ENCODE data around the gene ATP12A.

Gene ATP12A

DNA sequence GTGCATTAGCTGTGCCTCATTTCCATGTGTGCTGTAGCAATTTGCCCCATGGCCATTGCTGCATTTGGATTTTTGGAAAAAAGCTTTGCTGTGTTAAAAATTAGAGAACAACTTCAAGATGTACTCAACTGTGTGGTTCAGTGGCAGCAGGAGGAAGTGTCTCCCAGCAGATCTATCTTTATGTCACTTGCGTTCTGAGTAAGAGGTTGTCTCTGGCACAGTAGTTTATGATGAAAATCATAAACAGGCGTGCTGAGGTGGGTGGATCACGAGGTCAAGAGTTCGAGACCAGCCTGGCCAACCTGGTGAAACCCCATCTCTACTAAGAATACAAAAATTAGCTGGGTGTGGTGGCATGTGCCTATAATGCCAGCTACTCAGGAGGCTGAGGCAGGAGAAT is 54.7 kb downstream of the ATP12A start:
- H3K27ac ChIP-seq = no peak overlapping the region
- no peaks in the 10 kb centered on the region for H3K27me3 ChIP-seq (ENCODE audit: control insufficient read depth, insufficient read depth, low read length)
- no peak overlapping the region for H3K4me2 ChIP-seq (ENCODE audit: low read length)
- TF ChIP-seq, protein P1, sequence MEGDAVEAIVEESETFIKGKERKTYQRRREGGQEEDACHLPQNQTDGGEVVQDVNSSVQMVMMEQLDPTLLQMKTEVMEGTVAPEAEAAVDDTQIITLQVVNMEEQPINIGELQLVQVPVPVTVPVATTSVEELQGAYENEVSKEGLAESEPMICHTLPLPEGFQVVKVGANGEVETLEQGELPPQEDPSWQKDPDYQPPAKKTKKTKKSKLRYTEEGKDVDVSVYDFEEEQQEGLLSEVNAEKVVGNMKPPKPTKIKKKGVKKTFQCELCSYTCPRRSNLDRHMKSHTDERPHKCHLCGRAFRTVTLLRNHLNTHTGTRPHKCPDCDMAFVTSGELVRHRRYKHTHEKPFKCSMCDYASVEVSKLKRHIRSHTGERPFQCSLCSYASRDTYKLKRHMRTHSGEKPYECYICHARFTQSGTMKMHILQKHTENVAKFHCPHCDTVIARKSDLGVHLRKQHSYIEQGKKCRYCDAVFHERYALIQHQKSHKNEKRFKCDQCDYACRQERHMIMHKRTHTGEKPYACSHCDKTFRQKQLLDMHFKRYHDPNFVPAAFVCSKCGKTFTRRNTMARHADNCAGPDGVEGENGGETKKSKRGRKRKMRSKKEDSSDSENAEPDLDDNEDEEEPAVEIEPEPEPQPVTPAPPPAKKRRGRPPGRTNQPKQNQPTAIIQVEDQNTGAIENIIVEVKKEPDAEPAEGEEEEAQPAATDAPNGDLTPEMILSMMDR (IDR thresholded peaks at IDR 0.05) = no peak
- no peak overlapping the region for H3K9ac ChIP-seq
- no peaks in the 10 kb centered on the region for H3K36me3 ChIP-seq (ENCODE audit: control insufficient read depth, insufficient read depth, low read length)
- no peaks in the 10 kb centered on the region for H3K79me2 ChIP-seq
- no peaks in the 10 kb centered on the region for H3K9me3 ChIP-seq (ENCODE audit: control insufficient read depth, low read length)
- no peaks in the 10 kb centered on the region for H3K4me1 ChIP-seq
- no peak overlapping the region for H3K4me3 ChIP-seq (ENCODE audit: low read depth, low read length)
- no peak overlapping the region for H2AFZ ChIP-seq

- Histone ChIP-seq H3K9ac (no peak overlapping the region), H3K79me2 (no peaks in the 10 kb centered on the region), H3K4me1 (no peaks in the 10 kb centered on the region), H2AFZ (no peak overlapping the region), H3K27me3 (ENCODE audit: control insufficient read depth, insufficient read depth, low read length) (no peaks in the 10 kb centered on the region), H3K9me3 (ENCODE audit: control insufficient read depth, low read length) (no peaks in the 10 kb centered on the region), H3K36me3 (ENCODE audit: control insufficient read depth, insufficient read depth, low read length) (no peaks in the 10 kb centered on the region), H3K4me2 (ENCODE audit: low read length) (no peak overlapping the region), H3K4me3 (ENCODE audit: low read depth, low read length) (no peak overlapping the region), H3K27ac (no peak overlapping the region)
- TF ChIP-seq, protein P1 (IDR thresholded peaks at IDR 0.05) = no peak
These were observed 56.8 kb downstream of the ATP12A start for GRCh38 chr13:24737042-24737441.

- H3K27ac ChIP-seq = no peak overlapping the region
- no peak overlapping the region for H3K4me3 ChIP-seq (ENCODE audit: low read depth, low read length)
- no peaks in the 10 kb centered on the region for H3K9me3 ChIP-seq (ENCODE audit: control insufficient read depth, low read length)
- H3K27me3 ChIP-seq (ENCODE audit: control insufficient read depth, insufficient read depth, low read length) = no peaks in the 10 kb centered on the region
- H3K4me1 ChIP-seq = no peaks in the 10 kb centered on the region
- H3K79me2 ChIP-seq = no peaks in the 10 kb centered on the region
- no peak overlapping the region for H2AFZ ChIP-seq
- no peak overlapping the region for H3K9ac ChIP-seq
- H3K4me2 ChIP-seq (ENCODE audit: low read length) = no peak overlapping the region
- TF ChIP-seq, protein P1 (IDR thresholded peaks at IDR 0.05) = no peak
- no peaks in the 10 kb centered on the region for H3K36me3 ChIP-seq (ENCODE audit: control insufficient read depth, insufficient read depth, low read length)
These were observed 58.2 kb downstream of the ATP12A start for GRCh38 chr13:24738366-24738847.

GRCh38 chr13:24740014-24740890 is 60.0 kb downstream of the ATP12A start:
- Histone ChIP-seq H3K9ac (no peak overlapping the region), H3K27me3 (ENCODE audit: control insufficient read depth, insufficient read depth, low read length) (no peaks in the 10 kb centered on the region), H3K4me1 (no peaks in the 10 kb centered on the region), H3K4me3 (ENCODE audit: low read depth, low read length) (no peak overlapping the region), H3K9me3 (ENCODE audit: control insufficient read depth, low read length) (no peaks in the 10 kb centered on the region), H3K27ac (no peak overlapping the region), H3K4me2 (ENCODE audit: low read length) (no peak overlapping the region), H3K36me3 (ENCODE audit: control insufficient read depth, insufficient read depth, low read length) (no peaks in the 10 kb centered on the region), H2AFZ (no peak overlapping the region), H3K79me2 (no peaks in the 10 kb centered on the region)
- TF ChIP-seq, protein P1 (IDR thresholded peaks at IDR 0.05) = no peak
